ENCODE measurements around the gene ADAMTSL4.

The ADAMTSL4 gene

DNA sequence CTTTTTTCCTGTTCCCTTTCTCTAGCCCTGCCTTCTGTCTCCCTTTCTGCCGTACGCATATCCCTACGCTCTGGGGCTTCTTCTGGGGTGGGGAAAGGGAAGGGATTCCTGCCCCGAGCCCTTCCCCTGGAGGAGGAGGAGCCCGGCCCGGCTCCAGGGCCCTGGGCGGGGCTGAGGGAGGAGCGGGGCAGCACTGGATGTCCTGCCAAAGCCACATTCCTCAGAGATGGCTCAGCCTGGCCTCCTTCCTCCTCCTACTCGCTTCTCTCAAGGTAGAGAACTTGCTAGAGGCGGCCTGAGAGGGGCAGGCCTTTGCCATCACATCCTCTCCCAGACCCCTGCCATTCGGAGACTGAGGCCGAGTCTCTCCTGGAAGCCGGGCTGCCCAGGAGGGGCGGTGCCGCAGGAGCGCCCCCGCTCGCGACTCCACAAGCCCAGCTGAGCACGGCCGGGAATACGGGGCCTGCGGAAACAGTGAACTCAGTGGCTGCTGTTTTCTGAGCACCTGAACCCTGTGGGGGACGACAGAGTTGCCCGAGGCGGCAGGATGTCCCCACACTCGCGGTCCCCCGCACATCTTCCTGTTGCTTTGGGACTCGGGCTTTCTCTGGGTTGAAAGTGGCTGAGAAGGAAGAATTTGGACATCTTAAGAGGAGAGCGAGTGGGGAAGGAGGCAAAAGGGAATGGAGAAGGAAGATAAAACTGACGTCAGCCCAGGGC is 12.2 kb downstream of the ADAMTSL4 start:
- peaks cover 8% of the 10 kb centered on the region for H3K4me1 ChIP-seq (ENCODE audit: control insufficient read depth, low read depth, low read length)
- H4K5ac ChIP-seq (ENCODE audit: low read length) = no peak overlapping the region
- peaks cover 5% of the 10 kb centered on the region for H3K79me2 ChIP-seq (ENCODE audit: control insufficient read depth, insufficient read depth, low read length)
- peak overlapping the region; percentile 93 for H3K4ac ChIP-seq (ENCODE audit: low read depth, low read length)
- H3K9ac ChIP-seq (ENCODE audit: low read length) = peak overlapping the region; percentile 72
- peak overlapping the region; percentile 98 for H3K4me2 ChIP-seq (ENCODE audit: low read length)
- peak overlapping the region; percentile 92 for H3K27ac ChIP-seq (ENCODE audit: low read depth, low read length)
- H3K23ac ChIP-seq (ENCODE audit: low read length) = no peak overlapping the region
- H2BK120ac ChIP-seq (ENCODE audit: low read depth, low read length) = peak overlapping the region; percentile 33
- no peak overlapping the region for H4K8ac ChIP-seq (ENCODE audit: low read depth, low read length)
- no CpG with 5 or more reads among the region's 32 CpGs for WGBS (ENCODE audit: extremely low coverage, insufficient coverage, low lambda C conversion rate)
- peak overlapping the region; percentile 76 for H2BK5ac ChIP-seq (ENCODE audit: low read length)
- no peaks in the 10 kb centered on the region for H3K27me3 ChIP-seq (ENCODE audit: insufficient read depth, low read length, poor library complexity)
- peak overlapping the region; percentile 68 for H3K4me3 ChIP-seq (ENCODE audit: low read length)
- no peaks in the 10 kb centered on the region for H3K36me3 ChIP-seq (ENCODE audit: control insufficient read depth, insufficient read depth, low read length)
- peak; percentile 99 for DNase-seq
- H3K79me1 ChIP-seq (ENCODE audit: low read length) = peaks cover 4% of the 10 kb centered on the region
- no peak overlapping the region for H2AK5ac ChIP-seq (ENCODE audit: low read length)
- no peak overlapping the region for H2BK15ac ChIP-seq (replicated peaks; ENCODE audit: low read depth)
- peak overlapping the region; percentile 86 for H3K56ac ChIP-seq (ENCODE audit: low read length)
- H3K18ac ChIP-seq (ENCODE audit: low read length) = peak overlapping the region; percentile 76

GRCh38 chr1:150561974-150562445 is 12.8 kb downstream of the ADAMTSL4 start:
- peaks cover 8% of the 10 kb centered on the region for H3K4me1 ChIP-seq (ENCODE audit: control insufficient read depth, low read depth, low read length)
- H3K23ac ChIP-seq (ENCODE audit: low read length) = no peak overlapping the region
- peak overlapping the region; percentile 72 for H3K9ac ChIP-seq (ENCODE audit: low read length)
- no peak overlapping the region for H4K8ac ChIP-seq (ENCODE audit: low read depth, low read length)
- peak overlapping the region; percentile 33 for H2BK120ac ChIP-seq (ENCODE audit: low read depth, low read length)
- no peak overlapping the region for H2BK15ac ChIP-seq (replicated peaks; ENCODE audit: low read depth)
- peak overlapping the region; percentile 5 for H3K4me3 ChIP-seq (ENCODE audit: low read length)
- no peaks in the 10 kb centered on the region for H3K36me3 ChIP-seq (ENCODE audit: control insufficient read depth, insufficient read depth, low read length)
- peak overlapping the region; percentile 75 for H3K4me2 ChIP-seq (ENCODE audit: low read length)
- H3K27me3 ChIP-seq (ENCODE audit: insufficient read depth, low read length, poor library complexity) = no peaks in the 10 kb centered on the region
- H3K18ac ChIP-seq (ENCODE audit: low read length) = peak overlapping the region; percentile 75
- H3K79me2 ChIP-seq (ENCODE audit: control insufficient read depth, insufficient read depth, low read length) = peaks cover 11% of the 10 kb centered on the region
- H3K56ac ChIP-seq (ENCODE audit: low read length) = peak overlapping the region; percentile 86
- peak overlapping the region; percentile 9 for H2BK5ac ChIP-seq (ENCODE audit: low read length)
- H4K5ac ChIP-seq (ENCODE audit: low read length) = no peak overlapping the region
- peak overlapping the region; percentile 93 for H3K4ac ChIP-seq (ENCODE audit: low read depth, low read length)
- peak overlapping the region; percentile 88 for H3K27ac ChIP-seq (ENCODE audit: low read depth, low read length)
- WGBS (ENCODE audit: extremely low coverage, insufficient coverage, low lambda C conversion rate) = no CpG with 5 or more reads among the region's 18 CpGs
- DNase-seq = peak; percentile 95
- peaks cover 8% of the 10 kb centered on the region for H3K79me1 ChIP-seq (ENCODE audit: low read length)
- no peak overlapping the region for H2AK5ac ChIP-seq (ENCODE audit: low read length)

DNA sequence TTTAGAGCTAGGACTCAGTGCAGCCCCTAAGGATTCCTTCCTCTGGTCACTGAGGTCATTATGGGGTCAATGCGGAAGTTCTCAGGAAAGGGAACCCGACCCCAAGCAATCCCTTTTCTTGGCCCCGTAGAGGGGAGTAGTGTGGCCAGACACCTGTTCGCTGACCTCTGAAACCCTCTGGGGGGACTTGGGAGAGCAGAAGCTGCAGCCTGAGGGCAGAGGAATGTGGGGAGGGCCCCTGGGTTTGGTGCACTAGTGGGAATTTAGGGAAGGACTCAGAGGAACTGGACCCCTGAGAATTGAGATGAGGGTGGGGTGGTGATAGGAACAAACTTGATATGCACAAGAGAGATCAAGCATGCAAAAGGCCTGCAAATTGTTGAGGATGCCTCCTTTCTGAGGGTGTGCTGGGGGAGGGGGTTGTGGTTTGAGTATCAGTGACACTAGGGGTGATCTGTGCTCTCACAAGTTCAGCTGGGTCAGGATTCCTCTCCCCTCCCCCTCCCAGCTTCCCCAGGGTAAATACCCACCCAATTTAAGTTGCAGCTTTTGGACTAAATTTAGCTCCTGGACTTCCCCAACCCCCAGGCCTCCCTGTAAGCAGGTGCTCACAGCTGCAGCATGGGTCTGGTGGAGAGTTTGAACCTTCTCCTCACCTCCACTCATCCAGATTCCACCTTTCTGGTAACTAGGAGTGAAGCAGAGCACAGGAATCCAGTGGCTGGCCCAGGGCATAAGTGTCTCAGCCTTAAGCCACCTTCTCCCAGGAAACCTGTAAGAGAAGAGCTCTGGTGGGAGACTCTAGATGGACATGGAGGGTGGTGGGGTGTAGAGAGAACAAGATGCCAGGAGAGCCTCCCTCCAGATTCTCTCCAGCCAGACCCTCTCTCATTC is 13.5 kb downstream of the ADAMTSL4 start:
- Histone ChIP-seq H3K79me1 (ENCODE audit: low read length) (peaks cover 8% of the 10 kb centered on the region), H4K5ac (ENCODE audit: low read length) (no peak overlapping the region), H2BK5ac (ENCODE audit: low read length) (no peak overlapping the region), H3K27ac (ENCODE audit: low read depth, low read length) (peak overlapping the region; percentile 88), H3K9ac (ENCODE audit: low read length) (peak overlapping the region; percentile 72), H3K4me3 (ENCODE audit: low read length) (no peak overlapping the region), H3K56ac (ENCODE audit: low read length) (peak overlapping the region; percentile 86), H3K4ac (ENCODE audit: low read depth, low read length) (no peak overlapping the region), H3K36me3 (ENCODE audit: control insufficient read depth, insufficient read depth, low read length) (no peaks in the 10 kb centered on the region), H3K4me1 (ENCODE audit: control insufficient read depth, low read depth, low read length) (peaks cover 10% of the 10 kb centered on the region), H3K4me2 (ENCODE audit: low read length) (peak overlapping the region; percentile 75), H3K18ac (ENCODE audit: low read length) (peak overlapping the region; percentile 62), H4K8ac (ENCODE audit: low read depth, low read length) (no peak overlapping the region), H3K27me3 (ENCODE audit: insufficient read depth, low read length, poor library complexity) (no peaks in the 10 kb centered on the region), H3K79me2 (ENCODE audit: control insufficient read depth, insufficient read depth, low read length) (peaks cover 17% of the 10 kb centered on the region), H3K23ac (ENCODE audit: low read length) (no peak overlapping the region), H2BK15ac (replicated peaks; ENCODE audit: low read depth) (no peak overlapping the region), H2BK120ac (ENCODE audit: low read depth, low read length) (peak overlapping the region; percentile 19), H2AK5ac (ENCODE audit: low read length) (peak overlapping the region; percentile 66)
- no CpG with 5 or more reads among the region's 4 CpGs for WGBS (ENCODE audit: extremely low coverage, insufficient coverage, low lambda C conversion rate)
- DNase-seq = no peak

DNA sequence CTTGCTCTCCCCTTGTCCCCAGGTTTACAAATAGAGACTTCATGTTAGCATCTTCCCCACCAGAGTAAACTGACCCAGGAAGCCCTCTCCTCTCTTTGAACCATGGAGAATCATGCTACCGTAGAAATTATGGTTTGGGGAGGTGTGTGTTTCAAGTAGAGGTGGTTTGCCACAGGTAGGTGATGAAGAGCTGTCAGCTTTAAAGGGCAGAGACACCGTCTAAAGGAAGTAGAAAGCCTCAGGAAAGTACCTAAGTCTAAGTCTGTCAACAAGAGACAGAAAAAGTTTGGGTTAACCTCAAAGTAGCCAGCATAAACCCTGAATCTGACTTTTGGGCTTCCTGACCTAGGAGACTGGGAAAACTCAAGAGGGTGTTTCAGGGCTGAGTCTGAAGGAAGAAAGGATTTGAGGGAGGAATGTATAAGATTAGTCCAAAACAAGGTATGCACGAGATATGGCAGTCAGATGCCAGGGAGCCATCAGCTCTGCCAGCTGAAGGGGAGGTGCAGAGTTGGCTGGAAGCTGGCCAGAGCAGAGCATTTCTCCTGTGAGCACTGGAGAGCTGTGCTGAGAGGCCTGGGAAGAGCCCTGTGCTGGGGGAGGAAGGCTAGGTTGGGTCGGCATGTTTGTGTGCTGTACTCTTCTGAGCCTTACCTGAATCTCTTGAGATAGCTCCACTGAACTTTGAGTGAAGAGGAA is 14.3 kb downstream of the ADAMTSL4 start:
- Histone ChIP-seq H2AK5ac (ENCODE audit: low read length) (no peak overlapping the region), H2BK120ac (ENCODE audit: low read depth, low read length) (no peak overlapping the region), H3K4me1 (ENCODE audit: control insufficient read depth, low read depth, low read length) (peaks cover 12% of the 10 kb centered on the region), H3K9ac (ENCODE audit: low read length) (peak overlapping the region; percentile 17), H3K23ac (ENCODE audit: low read length) (no peak overlapping the region), H2BK5ac (ENCODE audit: low read length) (no peak overlapping the region), H3K36me3 (ENCODE audit: control insufficient read depth, insufficient read depth, low read length) (no peaks in the 10 kb centered on the region), H3K4me3 (ENCODE audit: low read length) (no peak overlapping the region), H3K4me2 (ENCODE audit: low read length) (no peak overlapping the region), H3K79me2 (ENCODE audit: control insufficient read depth, insufficient read depth, low read length) (peaks cover 17% of the 10 kb centered on the region), H3K79me1 (ENCODE audit: low read length) (peaks cover 8% of the 10 kb centered on the region), H3K4ac (ENCODE audit: low read depth, low read length) (no peak overlapping the region), H3K18ac (ENCODE audit: low read length) (no peak overlapping the region), H3K27ac (ENCODE audit: low read depth, low read length) (no peak overlapping the region), H4K8ac (ENCODE audit: low read depth, low read length) (no peak overlapping the region), H2BK15ac (replicated peaks; ENCODE audit: low read depth) (no peak overlapping the region), H3K27me3 (ENCODE audit: insufficient read depth, low read length, poor library complexity) (no peaks in the 10 kb centered on the region), H4K5ac (ENCODE audit: low read length) (no peak overlapping the region), H3K56ac (ENCODE audit: low read length) (no peak overlapping the region)
- WGBS (ENCODE audit: extremely low coverage, insufficient coverage, low lambda C conversion rate) = no CpG with 5 or more reads among the region's 4 CpGs
- no peak for DNase-seq

- Histone ChIP-seq H3K4me2 (ENCODE audit: low read length) (no peak overlapping the region), H3K27ac (ENCODE audit: low read depth, low read length) (no peak overlapping the region), H3K4me3 (ENCODE audit: low read length) (no peak overlapping the region), H3K27me3 (ENCODE audit: insufficient read depth, low read length, poor library complexity) (no peaks in the 10 kb centered on the region), H4K5ac (ENCODE audit: low read length) (no peak overlapping the region), H3K9ac (ENCODE audit: low read length) (peak overlapping the region; percentile 17), H4K8ac (ENCODE audit: low read depth, low read length) (no peak overlapping the region), H3K4me1 (ENCODE audit: control insufficient read depth, low read depth, low read length) (peaks cover 14% of the 10 kb centered on the region), H3K79me1 (ENCODE audit: low read length) (peaks cover 8% of the 10 kb centered on the region), H3K36me3 (ENCODE audit: control insufficient read depth, insufficient read depth, low read length) (no peaks in the 10 kb centered on the region), H3K56ac (ENCODE audit: low read length) (no peak overlapping the region), H3K79me2 (ENCODE audit: control insufficient read depth, insufficient read depth, low read length) (peaks cover 17% of the 10 kb centered on the region), H3K18ac (ENCODE audit: low read length) (no peak overlapping the region), H2AK5ac (ENCODE audit: low read length) (no peak overlapping the region), H2BK120ac (ENCODE audit: low read depth, low read length) (no peak overlapping the region), H3K4ac (ENCODE audit: low read depth, low read length) (no peak overlapping the region), H2BK5ac (ENCODE audit: low read length) (no peak overlapping the region), H2BK15ac (replicated peaks; ENCODE audit: low read depth) (no peak overlapping the region), H3K23ac (ENCODE audit: low read length) (no peak overlapping the region)
- DNase-seq = no peak
- no CpG with 5 or more reads among the region's 5 CpGs for WGBS (ENCODE audit: extremely low coverage, insufficient coverage, low lambda C conversion rate)
These were observed 15.1 kb downstream of the ADAMTSL4 start for GRCh38 chr1:150564051-150564991.
